GM12878 (cell line): Measurements from ENCODE around the gene GFRA1. TPM values are rescaled to one million over a fixed set of nuclear protein-coding genes. Genes with fewer than 3 reads are reported as not detected.

Source experiments
- ATAC-seq: fragments of 200-7000 bp; cut with Tn5 transposase; 3 replicates; pipeline ENCODE4 v1.9.1; 2020; ENCODE audit warnings: mild to moderate bottlenecking, moderate library complexity
- BruUV-seq: library from RNA; stranded (reverse); fragments of 400-500 nt; replicated peaks from 2 replicates; lab custom pipeline; 2021; lab: Mats Ljungman, UMichigan
- CTCF ChIA-PET: fragments of 300-600 bp; sonication (Branson Sonifier 250); formaldehyde crosslinking; extraction: SDS; loops from one replicate; lab custom pipeline; 2021; ENCODE audit warnings: inconsistent platforms; lab: Yijun Ruan, JAX
- POLR2A ChIA-PET: fragments of 350-600 bp; formaldehyde crosslinking; extraction: SDS; loops from one replicate; lab custom pipeline; 2021; ENCODE audit warnings: inconsistent platforms; lab: Charles Lee
- RAD21 ChIA-PET: fragments of 300-600 bp; sonication (Branson Sonifier 250); formaldehyde crosslinking; loops from one replicate; lab custom pipeline; 2023; ENCODE audit warnings: antibody characterized with exemption; ENCODE audit not compliant: unreplicated experiment; lab: Charles Lee
- SMC1A ChIA-PET: fragments of 300-600 bp; sonication (Branson Sonifier 250); formaldehyde crosslinking; loops from one replicate; lab custom pipeline; 2023; ENCODE audit not compliant: unreplicated experiment, uncharacterized antibody; lab: Charles Lee
- DNase-seq: peaks from one replicate; pipeline ENCODE4 v3.0.0-alpha.2; 2011; ENCODE audit warnings: low read depth, low spot score
- FAIRE-seq: peaks from 3 replicates; lab custom pipeline; 2011; peaks lifted over from hg19 to GRCh38; lab: Jason Lieb, UNC
- H2AFZ ChIP-seq: 2 replicates; pipeline ENCODE4 v1.6.0; 2011; ENCODE audit warnings: low read depth, low read length, control low read depth; ENCODE audit not compliant: control insufficient read depth
- H3K27ac ChIP-seq: 2 replicates; pipeline ENCODE4 v1.5.1; 2011; ENCODE audit warnings: control low read depth; ENCODE audit not compliant: control insufficient read depth, insufficient read depth
- H3K27me3 ChIP-seq, 2 experiments: replicated peaks in 1 of 2; 2 replicates each; pipeline versions ENCODE4 v1.6.0 to v1.6.1; 2011; ENCODE audit warnings: low read length in 1 of 2; ENCODE audit not compliant: control insufficient read depth in 2 of 2, insufficient read depth in 2 of 2
- H3K36me3 ChIP-seq, 2 experiments: 2 replicates each; pipeline ENCODE4 v1.5.1; 2011; ENCODE audit warnings: low read length in 1 of 2; ENCODE audit not compliant: control insufficient read depth in 2 of 2, insufficient read depth in 2 of 2
- H3K4me1 ChIP-seq: 2 replicates; pipeline ENCODE4 v1.6.1; 2011; ENCODE audit warnings: mild to moderate bottlenecking, low read length, moderate library complexity, mixed read lengths; ENCODE audit not compliant: control insufficient read depth, insufficient read depth
- H3K4me2 ChIP-seq: 2 replicates; pipeline ENCODE4 v1.6.0; 2011; ENCODE audit warnings: control low read depth; ENCODE audit not compliant: control insufficient read depth, insufficient read depth
- H3K4me3 ChIP-seq: fragments of 200-600 bp; sonication (generic); 2 replicates; pipeline ENCODE4 v1.5.1; 2016
- H3K79me2 ChIP-seq: 2 replicates; pipeline ENCODE4 v1.6.0; 2011; ENCODE audit warnings: low read length; ENCODE audit not compliant: control insufficient read depth, insufficient read depth
- H3K9ac ChIP-seq: 2 replicates; pipeline ENCODE4 v1.8.0; 2011; ENCODE audit warnings: low read length, control low read depth, mixed read lengths; ENCODE audit not compliant: control insufficient read depth, insufficient read depth
- H3K9me3 ChIP-seq: replicated peaks from 3 replicates; pipeline ENCODE4 v1.5.1; 2011; ENCODE audit warnings: mild to moderate bottlenecking, low read length; ENCODE audit not compliant: control insufficient read depth, insufficient read depth
- H4K20me1 ChIP-seq: 2 replicates; pipeline ENCODE4 v1.6.0; 2011; ENCODE audit not compliant: control insufficient read depth, insufficient read depth
- ATF2 ChIP-seq: IDR thresholded peaks from 2 replicates; pipeline ENCODE4 v1.6.1; 2012; ENCODE audit warnings: low read length, inconsistent platforms
- CBX5 ChIP-seq: sonication (generic); IDR thresholded peaks from 2 replicates; pipeline ENCODE4 v1.6.1; 2016; ENCODE audit warnings: low read depth, moderate library complexity, mild to moderate bottlenecking, inconsistent platforms
- CREB1 ChIP-seq: IDR thresholded peaks from 2 replicates; pipeline ENCODE4 v1.6.1; 2012; ENCODE audit warnings: low read depth, mild to moderate bottlenecking, inconsistent platforms
- FOS ChIP-seq: IDR thresholded peaks from 3 replicates; pipeline ENCODE4 v1.6.1; 2011; ENCODE audit warnings: borderline replicate concordance; ENCODE audit not compliant: insufficient read length; ENCODE audit errors: extremely low read depth
- MLLT1 ChIP-seq: fragments of 450-650 bp; IDR thresholded peaks from 2 replicates; pipeline ENCODE4 v1.6.1; 2016; ENCODE audit warnings: mild to moderate bottlenecking
- NBN ChIP-seq: fragments of 450-650 bp; IDR thresholded peaks from 2 replicates; pipeline ENCODE4 v1.6.1; 2016
- NRF1 ChIP-seq: conservative IDR thresholded peaks from 2 replicates; pipeline ENCODE4 v1.6.1; 2011; ENCODE audit warnings: mild to moderate bottlenecking, low read depth, low read length, improper control_type of control experiment
- PAX8 ChIP-seq: fragments of 450-650 bp; IDR thresholded peaks from 2 replicates; pipeline ENCODE4 v1.6.1; 2017; ENCODE audit warnings: mild to moderate bottlenecking, moderate library complexity
- TBL1XR1 ChIP-seq: IDR thresholded peaks from 2 replicates; pipeline ENCODE4 v1.6.1; 2012; ENCODE audit warnings: low read depth, low read length, improper control_type of control experiment
- ZSCAN29 ChIP-seq: fragments of 450-650 bp; IDR thresholded peaks from 2 replicates; pipeline ENCODE4 v1.6.1; 2017; ENCODE audit warnings: mild to moderate bottlenecking, moderate library complexity
- WGBS: methylation state at CpG from one replicate; pipeline ENCODE4 v1.1.6; 2016; ENCODE audit warnings: low lambda C conversion rate; ENCODE audit not compliant: insufficient replicate concordance, insufficient coverage; ENCODE audit errors: missing lambda C conversion rate; 5-methylcytosine and 5-hydroxymethylcytosine counted together
- in situ Hi-C: fragments of 300-500 bp; cut with MboI; formaldehyde crosslinking; loops from 9 replicates; pipeline ENCODE4 v1.14.3; 2018; ENCODE audit warnings: mixed read lengths
- intact Hi-C: fragments of 100-400 bp; cut with micrococcal nuclease; formaldehyde crosslinking; loops from one replicate; pipeline ENCODE4 v1.14.2; 2022; ENCODE audit not compliant: unreplicated experiment
- polyA plus RNA-seq, 11 experiments: library from polyadenylated mRNA; depleted of rRNA in 4 of 11; unstranded in 6 of 11; stranded (reverse) in 5 of 11; fragments of >200 nt; fragmentation: Nextera tagmentation in 4 of 11; fragmentation: Illumina TruSeq in 1 of 11; extraction: Ambion mirVana in 4 of 11; extraction: Trizol in 1 of 11; gene quantifications; 1 replicate in 1 of 11; 2 replicates in 10 of 11; pipeline versions ENCODE4 v1.2.1 to v1.2.3, GENCODE V29; 2011 to 2016; ENCODE audit warnings: inconsistent platforms in 2 of 11, missing spikeins in 2 of 11, low read depth in 1 of 11
- total RNA-seq, 4 experiments: library from RNA; depleted of rRNA in 3 of 4; stranded (reverse); fragments of >200 nt in 3 of 4; fragmentation: Illumina TruSeq in 1 of 4; extraction: Trizol in 1 of 4; gene quantifications; 2 replicates each; pipeline versions ENCODE4 v1.2.1 to v1.2.3, GENCODE V29; 2013 to 2021
- TF ChIP-seq, protein P1 (sequence below): fragments of 450-650 bp; conservative IDR thresholded peaks from 2 replicates; pipeline ENCODE4 v1.6.1; 2017; ENCODE audit warnings: mild to moderate bottlenecking, moderate library complexity
- TF ChIP-seq, protein P2 (sequence below): fragments of 450-650 bp; IDR thresholded peaks from 2 replicates; pipeline ENCODE4 v1.6.1; 2017; ENCODE audit warnings: mild to moderate bottlenecking, low read depth, inconsistent platforms; ENCODE audit not compliant: poor library complexity, severe bottlenecking
- TF ChIP-seq, protein P3 (sequence below): fragments of 450-650 bp; IDR thresholded peaks from 2 replicates; pipeline ENCODE4 v1.6.1; 2017; ENCODE audit warnings: antibody characterized with exemption, mild to moderate bottlenecking, moderate library complexity

The GFRA1 gene
- total and polyA plus RNA-seq, 10 of the 15 experiments (the other 5 are each of a cell fraction or from before 2014, with no cell fraction given), result 0.05 to 0.19 TPM; not detected in 8

DNA sequence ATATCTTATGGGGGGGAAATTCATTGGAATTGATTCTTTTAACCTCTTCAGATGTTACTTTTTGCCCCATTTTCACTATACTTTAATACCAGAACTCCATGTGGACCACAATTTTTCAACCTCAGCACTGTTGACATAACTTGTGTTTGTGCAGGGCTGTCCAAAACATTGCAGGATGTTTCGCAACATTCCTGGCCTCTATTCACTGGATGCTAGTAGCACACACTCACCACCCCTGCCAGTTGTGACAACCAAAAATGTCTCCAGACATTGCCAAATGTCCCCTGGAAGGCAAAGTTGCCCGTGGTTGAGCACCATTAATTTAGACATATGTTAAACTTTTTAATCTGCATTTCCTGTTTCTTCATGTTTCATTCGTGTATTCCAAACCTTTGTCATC is 234.7 kb downstream of the GFRA1 start:
- no peak for DNase-seq
- in situ Hi-C loops, result no loop called here
- Histone ChIP-seq H3K79me2 (no peaks in the 10 kb centered on the region), H3K9me3 (no peaks in the 10 kb centered on the region), H3K27me3 (no peaks in the 10 kb centered on the region), H3K27ac (no peak overlapping the region), H4K20me1 (no peaks in the 10 kb centered on the region), H3K4me1 (no peaks in the 10 kb centered on the region), H2AFZ (no peak overlapping the region), H3K4me2 (no peak overlapping the region)
- 25% methylated on average over 3 of the region's 3 CpGs for WGBS
- POLR2A ChIA-PET, result no interaction called here
- TF ChIP-seq FOS (no peak), CBX5 (no peak), MLLT1 (no peak), TBL1XR1 (no peak), NBN (no peak), ZSCAN29 (no peak), PAX8 (no peak), NRF1 (no peak), ATF2 (no peak), CREB1 (no peak)
- TF ChIP-seq, protein P1, sequence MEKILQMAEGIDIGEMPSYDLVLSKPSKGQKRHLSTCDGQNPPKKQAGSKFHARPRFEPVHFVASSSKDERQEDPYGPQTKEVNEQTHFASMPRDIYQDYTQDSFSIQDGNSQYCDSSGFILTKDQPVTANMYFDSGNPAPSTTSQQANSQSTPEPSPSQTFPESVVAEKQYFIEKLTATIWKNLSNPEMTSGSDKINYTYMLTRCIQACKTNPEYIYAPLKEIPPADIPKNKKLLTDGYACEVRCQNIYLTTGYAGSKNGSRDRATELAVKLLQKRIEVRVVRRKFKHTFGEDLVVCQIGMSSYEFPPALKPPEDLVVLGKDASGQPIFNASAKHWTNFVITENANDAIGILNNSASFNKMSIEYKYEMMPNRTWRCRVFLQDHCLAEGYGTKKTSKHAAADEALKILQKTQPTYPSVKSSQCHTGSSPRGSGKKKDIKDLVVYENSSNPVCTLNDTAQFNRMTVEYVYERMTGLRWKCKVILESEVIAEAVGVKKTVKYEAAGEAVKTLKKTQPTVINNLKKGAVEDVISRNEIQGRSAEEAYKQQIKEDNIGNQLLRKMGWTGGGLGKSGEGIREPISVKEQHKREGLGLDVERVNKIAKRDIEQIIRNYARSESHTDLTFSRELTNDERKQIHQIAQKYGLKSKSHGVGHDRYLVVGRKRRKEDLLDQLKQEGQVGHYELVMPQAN, result no peak
- TF ChIP-seq, protein P2, sequence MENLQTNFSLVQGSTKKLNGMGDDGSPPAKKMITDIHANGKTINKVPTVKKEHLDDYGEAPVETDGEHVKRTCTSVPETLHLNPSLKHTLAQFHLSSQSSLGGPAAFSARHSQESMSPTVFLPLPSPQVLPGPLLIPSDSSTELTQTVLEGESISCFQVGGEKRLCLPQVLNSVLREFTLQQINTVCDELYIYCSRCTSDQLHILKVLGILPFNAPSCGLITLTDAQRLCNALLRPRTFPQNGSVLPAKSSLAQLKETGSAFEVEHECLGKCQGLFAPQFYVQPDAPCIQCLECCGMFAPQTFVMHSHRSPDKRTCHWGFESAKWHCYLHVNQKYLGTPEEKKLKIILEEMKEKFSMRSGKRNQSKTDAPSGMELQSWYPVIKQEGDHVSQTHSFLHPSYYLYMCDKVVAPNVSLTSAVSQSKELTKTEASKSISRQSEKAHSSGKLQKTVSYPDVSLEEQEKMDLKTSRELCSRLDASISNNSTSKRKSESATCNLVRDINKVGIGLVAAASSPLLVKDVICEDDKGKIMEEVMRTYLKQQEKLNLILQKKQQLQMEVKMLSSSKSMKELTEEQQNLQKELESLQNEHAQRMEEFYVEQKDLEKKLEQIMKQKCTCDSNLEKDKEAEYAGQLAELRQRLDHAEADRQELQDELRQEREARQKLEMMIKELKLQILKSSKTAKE, result no peak
- TF ChIP-seq, protein P3, sequence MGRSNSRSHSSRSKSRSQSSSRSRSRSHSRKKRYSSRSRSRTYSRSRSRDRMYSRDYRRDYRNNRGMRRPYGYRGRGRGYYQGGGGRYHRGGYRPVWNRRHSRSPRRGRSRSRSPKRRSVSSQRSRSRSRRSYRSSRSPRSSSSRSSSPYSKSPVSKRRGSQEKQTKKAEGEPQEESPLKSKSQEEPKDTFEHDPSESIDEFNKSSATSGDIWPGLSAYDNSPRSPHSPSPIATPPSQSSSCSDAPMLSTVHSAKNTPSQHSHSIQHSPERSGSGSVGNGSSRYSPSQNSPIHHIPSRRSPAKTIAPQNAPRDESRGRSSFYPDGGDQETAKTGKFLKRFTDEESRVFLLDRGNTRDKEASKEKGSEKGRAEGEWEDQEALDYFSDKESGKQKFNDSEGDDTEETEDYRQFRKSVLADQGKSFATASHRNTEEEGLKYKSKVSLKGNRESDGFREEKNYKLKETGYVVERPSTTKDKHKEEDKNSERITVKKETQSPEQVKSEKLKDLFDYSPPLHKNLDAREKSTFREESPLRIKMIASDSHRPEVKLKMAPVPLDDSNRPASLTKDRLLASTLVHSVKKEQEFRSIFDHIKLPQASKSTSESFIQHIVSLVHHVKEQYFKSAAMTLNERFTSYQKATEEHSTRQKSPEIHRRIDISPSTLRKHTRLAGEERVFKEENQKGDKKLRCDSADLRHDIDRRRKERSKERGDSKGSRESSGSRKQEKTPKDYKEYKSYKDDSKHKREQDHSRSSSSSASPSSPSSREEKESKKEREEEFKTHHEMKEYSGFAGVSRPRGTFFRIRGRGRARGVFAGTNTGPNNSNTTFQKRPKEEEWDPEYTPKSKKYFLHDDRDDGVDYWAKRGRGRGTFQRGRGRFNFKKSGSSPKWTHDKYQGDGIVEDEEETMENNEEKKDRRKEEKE, result no peak
- TF ChIP-seq, all 136 proteins: peak for 0
- FAIRE-seq (no peak), ATAC-seq (no peak)
- ChIA-PET RAD21 (no interaction called here), SMC1A (no interaction called here), CTCF (no interaction called here)
- H3K36me3 ChIP-seq, result no peaks in the 10 kb centered on the region
- no peak overlapping the region for H3K9ac ChIP-seq
- no peak overlapping the region for H3K4me3 ChIP-seq
- intact Hi-C loops, result no loop called here
- BruUV-seq, result no TSS peak
